Breast epithelium (tissue), 3 donors: ENCODE data around the gene KCNK5.

Source experiments
- CTCF ChIP-seq, 3 donors: fragments of 450-650 bp; IDR thresholded peaks; one replicate each; pipeline ENCODE4 v1.5.1; 2016 to 2017; ENCODE audit warnings: antibody characterized with exemption in 3 of 3, mild to moderate bottlenecking in 3 of 3, moderate library complexity in 3 of 3
- POLR2A ChIP-seq: fragments of 450-650 bp; IDR thresholded peaks from one replicate; pipeline ENCODE4 v1.6.1; 2016; ENCODE audit warnings: antibody characterized with exemption, mild to moderate bottlenecking, moderate library complexity
- POLR2AphosphoS5 ChIP-seq, 3 donors: sonication (generic); formaldehyde crosslinking; IDR thresholded peaks; one replicate each; pipeline ENCODE4 v1.6.1; 2017; ENCODE audit warnings: antibody characterized with exemption in 3 of 3

- TF ChIP-seq POLR2A (no peak), CTCF (IDR thresholded peaks at IDR 0.05) (no peak), POLR2AphosphoS5 (IDR thresholded peaks at IDR 0.05) (no peak)
Observed at GRCh38 chr6:39207416-39208222, 21.7 kb downstream of the KCNK5 start.
